ENCODE measurements around the gene GNL3L. TPM values are rescaled to one million over a fixed set of nuclear protein-coding genes. Genes with fewer than 3 reads are reported as not detected.
"Not testable (repeated sequence)": the region's sequence is repeated elsewhere in the genome, so short reads cannot be mapped to it uniquely, and the experiment has no call there.

The GNL3L gene
- total RNA-seq, 1 donor from 2014 or later: 15.4 TPM

GRCh38 chrX:54564936-54565335 is 34.9 kb downstream of the GNL3L start:
- no peak overlapping the region for H3K4me3 ChIP-seq
- H3K27me3 ChIP-seq: no peaks in the 10 kb centered on the region
- H3K4me1 ChIP-seq: no peaks in the 10 kb centered on the region
- H3K27ac ChIP-seq: no peak overlapping the region
- H3K9me3 ChIP-seq: peaks cover 0 to 2% of the 10 kb centered on the region in 2 donors
- DNase-seq (ENCODE audit: low spot score in 2 of 2): no peak
- no peak for TF ChIP-seq CTCF (IDR thresholded peaks at IDR 0.05)
- intact Hi-C loops (cut with DNase I): no loop called here
- H3K36me3 ChIP-seq: peaks cover 4 to 17% of the 10 kb centered on the region in 2 donors

- DNase-seq (ENCODE audit: low spot score in 2 of 2): no peak
- H3K4me3 ChIP-seq: no peak overlapping the region
- TF ChIP-seq CTCF (IDR thresholded peaks at IDR 0.05): no peak
- H3K4me1 ChIP-seq: no peaks in the 10 kb centered on the region
- H3K27me3 ChIP-seq: no peaks in the 10 kb centered on the region
- intact Hi-C loops (cut with DNase I): no loop called here
- H3K27ac ChIP-seq: no peak overlapping the region
- peaks cover 0 to 11% of the 10 kb centered on the region in 2 donors for H3K9me3 ChIP-seq
- no peaks in the 10 kb centered on the region for H3K36me3 ChIP-seq
These were observed 40.3 kb downstream of the GNL3L start for GRCh38 chrX:54570332-54570731.

- intact Hi-C loops (cut with DNase I); H3K4me3 ChIP-seq; H3K27ac ChIP-seq; H3K36me3 ChIP-seq; H3K4me1 ChIP-seq; H3K27me3 ChIP-seq; DNase-seq (ENCODE audit: low spot score in 2 of 2): not testable (repeated sequence)
- H3K9me3 ChIP-seq: peaks cover 0 to 11% of the 10 kb centered on the region in 2 donors
These were observed 42.6 kb downstream of the GNL3L start for GRCh38 chrX:54572641-54573040.

GRCh38 chrX:54597728-54598127 is 67.7 kb downstream of the GNL3L start:
- no peak for TF ChIP-seq CTCF (IDR thresholded peaks at IDR 0.05)
- Histone ChIP-seq H3K27ac (no peak overlapping the region), H3K27me3 (no peaks in the 10 kb centered on the region), H3K9me3 (no peaks in the 10 kb centered on the region), H3K36me3 (no peaks in the 10 kb centered on the region), H3K4me1 (no peaks in the 10 kb centered on the region), H3K4me3 (no peak overlapping the region)
- DNase-seq (ENCODE audit: low spot score in 2 of 2): no peak
- intact Hi-C loops (cut with DNase I): no loop called here

GRCh38 chrX:54602563-54602962 is 72.5 kb downstream of the GNL3L start:
- no peak for TF ChIP-seq CTCF (IDR thresholded peaks at IDR 0.05)

More at GRCh38 chrX:54602563-54602962, 72.5 kb downstream of the GNL3L start:
- Histone ChIP-seq H3K4me1 (no peaks in the 10 kb centered on the region), H3K4me3 (no peak overlapping the region), H3K27ac (no peak overlapping the region), H3K9me3 (no peaks in the 10 kb centered on the region), H3K36me3 (no peaks in the 10 kb centered on the region), H3K27me3 (no peaks in the 10 kb centered on the region)
- DNase-seq (ENCODE audit: low spot score in 2 of 2): no peak
- intact Hi-C loops (cut with DNase I): no loop called here

Other genes starting within 250 kb of the GNL3L start
- 3.3 TPM for gene WNK3, start 172.2 kb upstream of the GNL3L start, total RNA-seq
- gene TSR2, start 89.8 kb upstream of the GNL3L start, total RNA-seq: 14.0 TPM
- gene FGD1, start 34.0 kb upstream of the GNL3L start, total RNA-seq: 16.5 TPM